H9 (cell line): ENCODE measurements around the gene CX3CR1. TPM values are rescaled to one million over a fixed set of nuclear protein-coding genes. Genes with fewer than 3 reads are reported as not detected.

Source experiments
- DNase-seq: peaks from one replicate; pipeline ENCODE4 v3.0.0-alpha.2; 2017
- H2AFZ ChIP-seq: one replicate; pipeline ENCODE4 v1.6.1; 2013; ENCODE audit warnings: mild to moderate bottlenecking, low read length, control low read depth, moderate library complexity
- H2AK5ac ChIP-seq: 2 replicates; pipeline ENCODE4 v1.6.1; 2013; ENCODE audit warnings: low read length, control low read depth, mixed read lengths; ENCODE audit not compliant: insufficient read length
- H2BK120ac ChIP-seq: one replicate; pipeline ENCODE4 v1.6.1; 2013; ENCODE audit warnings: low read depth, mild to moderate bottlenecking, low read length, control low read depth, inconsistent platforms; ENCODE audit not compliant: poor library complexity, severe bottlenecking
- H2BK12ac ChIP-seq: 2 replicates; pipeline ENCODE4 v1.6.1; 2013; ENCODE audit warnings: low read length, control low read depth, mixed read lengths, low read depth; ENCODE audit not compliant: insufficient read length
- H2BK15ac ChIP-seq: 2 replicates; pipeline ENCODE4 v1.6.1; 2013; ENCODE audit warnings: low read depth, low read length, control low read depth
- H2BK20ac ChIP-seq: one replicate; pipeline ENCODE4 v1.6.1; 2013; ENCODE audit warnings: low read depth, mild to moderate bottlenecking, low read length, control low read depth, inconsistent platforms; ENCODE audit not compliant: poor library complexity, severe bottlenecking
- H2BK5ac ChIP-seq: 2 replicates; pipeline ENCODE4 v1.6.1; 2013; ENCODE audit warnings: low read length, control low read depth, mixed read lengths; ENCODE audit not compliant: insufficient read length
- H3K14ac ChIP-seq: 2 replicates; pipeline ENCODE4 v1.6.1; 2013; ENCODE audit warnings: low read length, control low read depth; ENCODE audit not compliant: insufficient read depth
- H3K18ac ChIP-seq: 2 replicates; pipeline ENCODE4 v1.6.1; 2013; ENCODE audit warnings: low read depth, mild to moderate bottlenecking, mixed read lengths, low read length, control low read depth; ENCODE audit not compliant: insufficient read length
- H3K23ac ChIP-seq: 2 replicates; pipeline ENCODE4 v1.6.1; 2013; ENCODE audit warnings: low read length, control low read depth, mixed read lengths, low read depth; ENCODE audit not compliant: insufficient read length
- H3K23me2 ChIP-seq: 2 replicates; pipeline ENCODE4 v1.6.1; 2013; ENCODE audit warnings: low read depth, mild to moderate bottlenecking, mixed read lengths, low read length, control low read depth; ENCODE audit not compliant: insufficient read length, poor library complexity, severe bottlenecking
- H3K27ac ChIP-seq: 2 replicates; pipeline ENCODE4 v1.5.1; 2013; ENCODE audit warnings: low read length, control low read depth, mixed read lengths, low read depth; ENCODE audit not compliant: insufficient read length
- H3K27me3 ChIP-seq: 2 replicates; pipeline ENCODE4 v1.6.1; 2013; ENCODE audit warnings: low read length, control low read depth, inconsistent platforms; ENCODE audit not compliant: insufficient read depth
- H3K4ac ChIP-seq: 2 replicates; pipeline ENCODE4 v1.6.1; 2013; ENCODE audit warnings: low read depth, mild to moderate bottlenecking, control low read depth, inconsistent platforms, low read length, moderate library complexity
- H3K4me1 ChIP-seq: 2 replicates; pipeline ENCODE4 v1.6.1; 2013; ENCODE audit warnings: low read length, control low read depth, inconsistent platforms; ENCODE audit not compliant: insufficient read depth
- H3K4me2 ChIP-seq: 2 replicates; pipeline ENCODE4 v1.6.1; 2013; ENCODE audit warnings: low read length, control low read depth, mixed read lengths; ENCODE audit not compliant: insufficient read length, insufficient read depth
- H3K56ac ChIP-seq: 2 replicates; pipeline ENCODE4 v1.6.1; 2013; ENCODE audit warnings: low read depth, mild to moderate bottlenecking, mixed read lengths, low read length, control low read depth; ENCODE audit not compliant: insufficient read length
- H3K79me1 ChIP-seq: 2 replicates; pipeline ENCODE4 v1.6.1; 2013; ENCODE audit warnings: low read depth, mild to moderate bottlenecking, moderate library complexity, low read length, control low read depth, inconsistent platforms; ENCODE audit not compliant: insufficient read depth, poor library complexity, severe bottlenecking
- H3K79me2 ChIP-seq: 2 replicates; pipeline ENCODE4 v1.6.1; 2013; ENCODE audit warnings: low read length, control low read depth, inconsistent platforms; ENCODE audit not compliant: insufficient read depth
- H3K9ac ChIP-seq: 2 replicates; pipeline ENCODE4 v1.6.1; 2013; ENCODE audit warnings: low read length, control low read depth, mixed read lengths; ENCODE audit not compliant: insufficient read length; ENCODE audit errors: extremely low read depth
- H3K9me3 ChIP-seq: one replicate; pipeline ENCODE4 v1.6.1; 2013; ENCODE audit warnings: low read depth, low read length, inconsistent platforms; ENCODE audit not compliant: control insufficient read depth
- H3T11ph ChIP-seq: one replicate; pipeline ENCODE4 v1.6.1; 2013; ENCODE audit warnings: mild to moderate bottlenecking, low read length, control low read depth, inconsistent platforms
- H4K20me1 ChIP-seq: one replicate; pipeline ENCODE4 v1.6.1; 2013; ENCODE audit not compliant: control insufficient read depth, insufficient read length, insufficient read depth
- H4K5ac ChIP-seq: 2 replicates; pipeline ENCODE4 v1.6.1; 2013; ENCODE audit warnings: low read depth, mild to moderate bottlenecking, mixed read lengths, low read length, control low read depth; ENCODE audit not compliant: insufficient read length
- H4K8ac ChIP-seq: replicated peaks from 2 replicates; pipeline ENCODE4 v1.6.1; 2013; ENCODE audit warnings: low read length, control low read depth, mixed read lengths, low read depth; ENCODE audit not compliant: insufficient read length
- H4K91ac ChIP-seq: 2 replicates; pipeline ENCODE4 v1.6.1; 2013; ENCODE audit warnings: low read depth, mild to moderate bottlenecking, moderate library complexity, mixed read lengths, low read length, control low read depth; ENCODE audit not compliant: insufficient read length
- H3K27ac Mint-ChIP-seq, 3 experiments: 2 replicates in 2 of 3; 3 replicates in 1 of 3; pipeline ENCODE4 v1.8.0; 2020 to 2021; ENCODE audit warnings: mixed read lengths in 3 of 3, mild to moderate bottlenecking in 1 of 3, moderate library complexity in 1 of 3
- H3K27me3 Mint-ChIP-seq: 2 replicates; pipeline ENCODE4 v1.8.0; 2021; ENCODE audit warnings: low read depth, mild to moderate bottlenecking, moderate library complexity, mixed read lengths
- H3K36me3 Mint-ChIP-seq, 3 experiments: 2 replicates in 2 of 3; 3 replicates in 1 of 3; pipeline ENCODE4 v1.8.0; 2020 to 2021; ENCODE audit warnings: low read depth in 3 of 3, mixed read lengths in 3 of 3; ENCODE audit not compliant: insufficient read depth in 1 of 3
- H3K4me1 Mint-ChIP-seq, 2 experiments: 2 replicates each; pipeline ENCODE4 v1.8.0; 2020; ENCODE audit warnings: mixed read lengths in 2 of 2
- H3K4me3 Mint-ChIP-seq, 2 experiments: 2 replicates in 1 of 2; 3 replicates in 1 of 2; pipeline ENCODE4 v1.8.0; 2020 to 2021; ENCODE audit warnings: mild to moderate bottlenecking in 2 of 2, mixed read lengths in 2 of 2, moderate library complexity in 1 of 2
- H3K9me3 Mint-ChIP-seq, 2 experiments: 2 replicates in 1 of 2; 3 replicates in 1 of 2; pipeline ENCODE4 v1.8.0; 2020; ENCODE audit warnings: mild to moderate bottlenecking in 2 of 2, mixed read lengths in 2 of 2, moderate library complexity in 1 of 2
- WGBS: extraction: QIAGEN DNeasy Blood & Tissue Kit; methylation state at CpG from one replicate; pipeline ENCODE4 v1.1.7; 2013; ENCODE audit warnings: missing lambda C conversion rate, low lambda C conversion rate, mixed read lengths; ENCODE audit not compliant: insufficient read length; ENCODE audit errors: extremely low coverage; 5-methylcytosine and 5-hydroxymethylcytosine counted together
- total RNA-seq: library from RNA; stranded (reverse); gene quantifications from 2 replicates; pipeline ENCODE4 v1.2.1, GENCODE V29; 2021
- TF ChIP-seq, protein P1 (sequence below): fragments of 200-600 bp; sonication (generic); conservative IDR thresholded peaks from 3 replicates; pipeline ENCODE4 v1.8.0; 2021; ENCODE audit warnings: antibody characterized with exemption, mild to moderate bottlenecking

CX3CR1 gene
- total RNA-seq, 1 experiment from 2014 or later = not detected

DNA sequence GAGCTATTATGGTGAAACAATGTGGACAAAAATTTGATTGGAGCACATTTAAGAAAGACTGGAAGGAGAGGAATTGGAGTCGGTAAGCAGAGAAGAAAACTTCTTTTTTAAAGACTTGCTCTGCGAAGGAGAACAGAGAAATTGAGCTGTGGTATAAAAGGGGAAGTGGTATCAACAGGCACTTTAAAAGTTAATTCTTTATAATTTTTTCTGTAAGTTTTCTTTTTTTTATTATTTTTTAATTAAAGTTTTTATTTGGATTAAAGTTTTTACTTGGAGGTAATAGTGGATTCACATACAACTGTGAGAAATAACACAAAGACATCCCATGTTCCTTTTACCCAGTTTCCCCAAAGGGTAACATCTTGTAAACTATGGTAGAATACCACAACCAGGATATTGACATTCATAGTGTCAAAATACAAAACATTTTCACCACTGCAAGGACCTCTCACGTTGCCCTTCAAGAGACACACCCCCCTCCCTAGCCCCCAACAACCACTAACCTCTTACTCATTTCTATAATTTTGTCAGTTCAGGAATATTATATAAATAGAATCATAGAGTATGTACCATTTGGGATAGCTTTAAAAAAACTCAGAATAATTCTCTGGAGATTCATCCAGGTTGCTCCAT lies 53.6 kb downstream of the CX3CR1 start:
- H3T11ph ChIP-seq = no peak overlapping the region
- no peak overlapping the region for H4K5ac ChIP-seq
- TF ChIP-seq, protein P1, sequence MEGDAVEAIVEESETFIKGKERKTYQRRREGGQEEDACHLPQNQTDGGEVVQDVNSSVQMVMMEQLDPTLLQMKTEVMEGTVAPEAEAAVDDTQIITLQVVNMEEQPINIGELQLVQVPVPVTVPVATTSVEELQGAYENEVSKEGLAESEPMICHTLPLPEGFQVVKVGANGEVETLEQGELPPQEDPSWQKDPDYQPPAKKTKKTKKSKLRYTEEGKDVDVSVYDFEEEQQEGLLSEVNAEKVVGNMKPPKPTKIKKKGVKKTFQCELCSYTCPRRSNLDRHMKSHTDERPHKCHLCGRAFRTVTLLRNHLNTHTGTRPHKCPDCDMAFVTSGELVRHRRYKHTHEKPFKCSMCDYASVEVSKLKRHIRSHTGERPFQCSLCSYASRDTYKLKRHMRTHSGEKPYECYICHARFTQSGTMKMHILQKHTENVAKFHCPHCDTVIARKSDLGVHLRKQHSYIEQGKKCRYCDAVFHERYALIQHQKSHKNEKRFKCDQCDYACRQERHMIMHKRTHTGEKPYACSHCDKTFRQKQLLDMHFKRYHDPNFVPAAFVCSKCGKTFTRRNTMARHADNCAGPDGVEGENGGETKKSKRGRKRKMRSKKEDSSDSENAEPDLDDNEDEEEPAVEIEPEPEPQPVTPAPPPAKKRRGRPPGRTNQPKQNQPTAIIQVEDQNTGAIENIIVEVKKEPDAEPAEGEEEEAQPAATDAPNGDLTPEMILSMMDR = no peak
- no peak overlapping the region for H3K4ac ChIP-seq
- no peaks in the 10 kb centered on the region for H3K27me3 ChIP-seq
- no peak overlapping the region for H3K4me2 ChIP-seq
- WGBS = no CpG with 5 or more reads among the region's 3 CpGs
- no peak overlapping the region for H2BK5ac ChIP-seq
- Mint-ChIP-seq H3K4me3 (no peak overlapping the region), H3K36me3 (peaks cover 0 to 5% (median 0%) of the 10 kb centered on the region in 3 experiments; a peak in 2 of 7 replicates), H3K27me3 (peaks cover 8% of the 10 kb centered on the region), H3K9me3 (peaks cover 10 to 14% of the 10 kb centered on the region in 2 experiments; a peak in 4 of 5 replicates), H3K27ac (no peak overlapping the region), H3K4me1 (no peaks in the 10 kb centered on the region)
- no peak overlapping the region for H2BK12ac ChIP-seq
- no peaks in the 10 kb centered on the region for H3K79me1 ChIP-seq
- no peak overlapping the region for H3K14ac ChIP-seq
- H3K9ac ChIP-seq = no peak overlapping the region
- H2BK120ac ChIP-seq = no peak overlapping the region
- no peak overlapping the region for H4K91ac ChIP-seq
- no peak overlapping the region for H3K18ac ChIP-seq
- H3K9me3 ChIP-seq = no peaks in the 10 kb centered on the region
- H3K79me2 ChIP-seq = no peaks in the 10 kb centered on the region
- DNase-seq = no peak
- H3K23me2 ChIP-seq = no peaks in the 10 kb centered on the region
- H2BK15ac ChIP-seq = no peak overlapping the region
- no peak overlapping the region for H2BK20ac ChIP-seq
- H3K23ac ChIP-seq = no peak overlapping the region
- H2AFZ ChIP-seq = no peak overlapping the region
- no peak overlapping the region for H4K8ac ChIP-seq
- H3K56ac ChIP-seq = no peak overlapping the region
- no peak overlapping the region for H3K27ac ChIP-seq
- no peak overlapping the region for H2AK5ac ChIP-seq
- H4K20me1 ChIP-seq = no peaks in the 10 kb centered on the region
- no peaks in the 10 kb centered on the region for H3K4me1 ChIP-seq
